ENCODE data around the gene ARNT2.

ARNT2 gene

DNA sequence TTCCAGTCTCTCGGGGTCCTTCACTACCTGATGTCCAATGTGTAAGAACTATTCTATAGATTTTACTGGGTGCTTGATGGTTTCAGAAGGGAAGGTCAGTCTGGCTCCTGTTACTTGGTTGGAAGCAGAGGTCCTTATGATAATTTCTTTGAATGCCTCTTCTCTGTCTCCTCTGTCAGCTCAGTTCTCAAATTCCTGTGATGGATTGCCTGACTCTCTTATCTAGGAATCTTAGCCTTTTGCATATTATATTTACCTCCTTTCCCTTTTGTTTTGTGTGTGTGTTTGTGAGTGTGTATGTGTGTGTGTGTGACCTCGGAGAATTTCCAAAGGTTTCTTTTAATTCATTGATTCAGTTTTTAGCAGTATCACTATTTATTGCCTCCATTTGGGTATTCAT is 88.2 kb downstream of the ARNT2 start:
- no peak overlapping the region for H3K4me3 ChIP-seq (replicated peaks; ENCODE audit: low read depth, low read length)
- TF ChIP-seq, protein P1, sequence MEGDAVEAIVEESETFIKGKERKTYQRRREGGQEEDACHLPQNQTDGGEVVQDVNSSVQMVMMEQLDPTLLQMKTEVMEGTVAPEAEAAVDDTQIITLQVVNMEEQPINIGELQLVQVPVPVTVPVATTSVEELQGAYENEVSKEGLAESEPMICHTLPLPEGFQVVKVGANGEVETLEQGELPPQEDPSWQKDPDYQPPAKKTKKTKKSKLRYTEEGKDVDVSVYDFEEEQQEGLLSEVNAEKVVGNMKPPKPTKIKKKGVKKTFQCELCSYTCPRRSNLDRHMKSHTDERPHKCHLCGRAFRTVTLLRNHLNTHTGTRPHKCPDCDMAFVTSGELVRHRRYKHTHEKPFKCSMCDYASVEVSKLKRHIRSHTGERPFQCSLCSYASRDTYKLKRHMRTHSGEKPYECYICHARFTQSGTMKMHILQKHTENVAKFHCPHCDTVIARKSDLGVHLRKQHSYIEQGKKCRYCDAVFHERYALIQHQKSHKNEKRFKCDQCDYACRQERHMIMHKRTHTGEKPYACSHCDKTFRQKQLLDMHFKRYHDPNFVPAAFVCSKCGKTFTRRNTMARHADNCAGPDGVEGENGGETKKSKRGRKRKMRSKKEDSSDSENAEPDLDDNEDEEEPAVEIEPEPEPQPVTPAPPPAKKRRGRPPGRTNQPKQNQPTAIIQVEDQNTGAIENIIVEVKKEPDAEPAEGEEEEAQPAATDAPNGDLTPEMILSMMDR (IDR thresholded peaks at IDR 0.05; ENCODE audit: low read depth, low read length, missing control alignments): no peak
- no peak for DNase-seq (ENCODE audit: extremely low read depth, low read depth)

DNA sequence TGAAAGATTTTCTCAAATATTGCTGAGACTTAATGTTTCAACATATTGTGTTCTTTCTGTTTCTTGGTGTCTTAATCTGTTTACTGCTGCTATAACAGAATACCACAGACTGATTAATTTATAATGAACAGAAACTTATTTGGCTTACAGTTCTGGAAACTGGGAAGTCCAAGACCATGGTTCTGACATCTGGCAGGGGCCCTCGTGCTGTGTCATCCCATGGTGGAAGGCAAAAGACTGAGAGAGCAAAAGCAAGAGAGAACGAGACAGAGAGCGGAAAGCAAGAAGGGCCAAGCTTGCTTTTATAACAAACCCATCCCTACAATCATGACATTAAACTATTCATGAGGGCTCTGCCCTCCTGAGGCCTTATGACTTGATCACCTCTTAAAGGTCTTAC is 88.7 kb downstream of the ARNT2 start:
- TF ChIP-seq, protein P1 (IDR thresholded peaks at IDR 0.05; ENCODE audit: low read depth, low read length, missing control alignments): no peak
- no peak for DNase-seq (ENCODE audit: extremely low read depth, low read depth)
- no peak overlapping the region for H3K4me3 ChIP-seq (replicated peaks; ENCODE audit: low read depth, low read length)

DNA sequence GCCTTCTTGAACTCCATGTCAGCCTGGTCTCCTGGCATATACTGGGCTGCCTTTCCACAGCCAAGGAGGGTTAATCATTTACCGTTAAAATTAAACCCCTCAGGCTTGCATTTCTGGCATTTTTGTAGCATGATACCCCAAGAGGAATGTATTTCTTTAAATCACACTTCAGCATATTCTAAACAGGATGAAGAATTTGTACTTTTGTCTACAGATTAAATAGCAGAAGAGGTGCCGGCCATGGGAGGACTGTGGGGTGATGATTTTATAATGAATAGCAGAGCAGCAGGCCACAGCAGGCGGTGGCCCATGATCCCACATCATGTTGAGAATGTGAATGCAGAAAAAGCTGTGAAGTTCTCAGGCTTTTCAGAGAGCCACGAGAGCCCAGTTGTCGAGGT is 90.2 kb downstream of the ARNT2 start:
- TF ChIP-seq, protein P1 (IDR thresholded peaks at IDR 0.05; ENCODE audit: low read depth, low read length, missing control alignments): no peak

DNA sequence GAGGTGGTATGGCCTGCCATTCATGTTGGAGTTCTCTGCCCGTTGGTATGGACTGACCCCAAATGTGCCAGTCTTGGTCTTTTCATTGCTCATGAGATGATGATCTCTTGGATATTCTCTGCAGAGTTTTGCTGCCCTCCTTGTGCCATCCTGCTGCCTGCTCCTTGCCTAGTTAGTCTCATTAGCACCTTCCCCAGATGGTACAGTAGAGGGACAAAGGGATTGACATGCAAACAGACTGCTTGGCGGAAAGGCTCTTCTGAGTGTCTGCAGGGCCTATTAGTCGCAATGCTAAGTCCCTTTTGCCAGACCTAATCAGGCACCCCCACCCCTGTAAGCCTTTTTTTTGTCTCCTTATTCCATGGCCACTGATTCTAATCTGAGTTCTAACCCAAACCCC is 90.6 kb downstream of the ARNT2 start:
- no peak overlapping the region for H3K4me3 ChIP-seq (replicated peaks; ENCODE audit: low read depth, low read length)
- TF ChIP-seq, protein P1 (IDR thresholded peaks at IDR 0.05; ENCODE audit: low read depth, low read length, missing control alignments): no peak
- DNase-seq (ENCODE audit: extremely low read depth, low read depth): no peak

More for the DNA sequence above, 90.2 kb downstream of the ARNT2 start:
- H3K4me3 ChIP-seq (replicated peaks; ENCODE audit: low read depth, low read length): no peak overlapping the region
- DNase-seq (ENCODE audit: extremely low read depth, low read depth): no peak

DNA sequence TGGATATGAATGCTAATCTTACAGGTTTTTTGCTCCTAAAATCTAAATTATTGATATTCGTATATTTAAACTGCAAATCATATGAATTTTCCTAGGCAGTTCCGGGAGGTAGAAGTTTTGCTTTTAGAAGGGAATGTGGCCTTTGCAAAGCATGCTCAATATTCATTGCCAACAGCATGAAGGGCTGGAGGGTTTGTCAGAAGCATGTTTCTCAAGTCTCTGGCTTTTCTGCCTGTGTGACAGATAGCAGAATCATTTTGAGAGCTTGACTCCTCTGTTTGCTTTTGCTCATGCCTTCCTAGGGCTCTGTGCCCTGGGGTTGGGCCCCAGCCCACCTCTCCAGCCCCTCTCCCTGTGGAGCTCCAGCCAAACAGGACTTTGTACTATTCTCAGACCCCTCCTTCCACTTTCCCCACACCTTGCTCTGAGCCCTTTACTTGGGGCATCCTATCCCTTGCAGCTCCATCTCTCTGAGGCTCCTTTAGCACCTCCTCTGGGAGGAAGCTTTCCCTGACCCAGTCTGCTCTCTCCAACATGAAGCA is 91.3 kb downstream of the ARNT2 start:
- TF ChIP-seq, protein P1 (IDR thresholded peaks at IDR 0.05; ENCODE audit: low read depth, low read length, missing control alignments): no peak
- DNase-seq (ENCODE audit: extremely low read depth, low read depth): no peak
- no peak overlapping the region for H3K4me3 ChIP-seq (replicated peaks; ENCODE audit: low read depth, low read length)

DNA sequence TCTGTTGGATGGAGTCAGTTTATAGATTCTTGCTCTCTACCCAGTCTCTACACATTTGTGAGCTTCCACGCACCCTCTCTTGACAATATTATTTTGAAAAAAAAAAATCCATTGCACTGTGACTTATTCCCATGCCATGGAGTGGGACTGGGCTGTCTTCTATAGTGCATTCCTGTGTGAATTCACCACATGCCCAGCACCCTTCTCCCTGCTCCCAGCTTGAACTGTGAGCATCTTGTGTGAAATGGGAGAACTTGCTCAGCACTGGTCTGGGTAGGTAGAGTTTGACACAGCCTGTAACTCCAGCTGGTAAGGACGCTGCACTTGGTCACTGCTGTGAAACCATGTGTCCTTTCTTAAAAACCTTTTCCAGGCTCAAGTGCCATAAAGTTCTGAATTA is 91.9 kb downstream of the ARNT2 start:
- no peak overlapping the region for H3K4me3 ChIP-seq (replicated peaks; ENCODE audit: low read depth, low read length)
- TF ChIP-seq, protein P1 (IDR thresholded peaks at IDR 0.05; ENCODE audit: low read depth, low read length, missing control alignments): no peak
- no peak for DNase-seq (ENCODE audit: extremely low read depth, low read depth)

DNA sequence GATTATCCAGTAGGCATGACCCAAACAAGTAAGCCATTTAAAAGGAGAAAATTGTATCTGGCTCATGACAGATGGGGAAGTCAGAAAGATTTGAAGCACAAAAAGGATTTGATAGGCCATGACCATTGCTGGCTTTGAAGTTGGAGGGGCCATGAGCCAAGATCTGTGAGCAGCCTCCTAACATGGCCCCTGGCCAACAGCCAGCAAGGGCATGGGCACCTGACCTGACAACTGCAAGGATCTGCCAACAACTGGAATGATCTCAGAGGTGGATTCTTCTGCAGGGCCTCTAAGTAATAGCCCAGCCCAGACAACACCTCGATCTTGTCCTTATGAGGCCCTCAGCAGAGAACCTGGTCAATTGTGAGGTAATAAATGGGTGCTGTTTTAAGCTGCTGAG is 93.0 kb downstream of the ARNT2 start:
- no peak overlapping the region for H3K4me3 ChIP-seq (replicated peaks; ENCODE audit: low read depth, low read length)
- TF ChIP-seq, protein P1 (IDR thresholded peaks at IDR 0.05; ENCODE audit: low read depth, low read length, missing control alignments): no peak
- no peak for DNase-seq (ENCODE audit: extremely low read depth, low read depth)

Data from HFF-Myc (cell line).